Trophoblast cell (in vitro differentiated cells and primary cell): ENCODE measurements around the gene CD163L1.

ENCODE experiments used
- DNase-seq, 2 donors: peaks; one replicate each; pipeline ENCODE4 v3.0.0-alpha.2; 2016
- H2AFZ ChIP-seq: 2 replicates; pipeline ENCODE4 v1.6.1; 2013; ENCODE audit warnings: low read length, moderate library complexity, mild to moderate bottlenecking; ENCODE audit not compliant: insufficient read depth, poor library complexity
- H2AK5ac ChIP-seq: 2 replicates; pipeline ENCODE4 v1.6.1; 2013; ENCODE audit warnings: mild to moderate bottlenecking, low read length
- H2BK120ac ChIP-seq: 2 replicates; pipeline ENCODE4 v1.6.1; 2013; ENCODE audit warnings: low read length, mild to moderate bottlenecking, moderate library complexity; ENCODE audit not compliant: insufficient read depth, poor library complexity
- H2BK12ac ChIP-seq: 2 replicates; pipeline ENCODE4 v1.6.1; 2013; ENCODE audit warnings: mild to moderate bottlenecking, low read length, moderate library complexity
- H2BK5ac ChIP-seq: 2 replicates; pipeline ENCODE4 v1.6.1; 2013; ENCODE audit warnings: low read length, low read depth, moderate library complexity, mild to moderate bottlenecking; ENCODE audit not compliant: poor library complexity
- H3K14ac ChIP-seq: 2 replicates; pipeline ENCODE4 v1.6.1; 2013; ENCODE audit warnings: mild to moderate bottlenecking, low read length
- H3K18ac ChIP-seq: 2 replicates; pipeline ENCODE4 v1.6.1; 2013; ENCODE audit warnings: mild to moderate bottlenecking, low read length
- H3K23ac ChIP-seq: 2 replicates; pipeline ENCODE4 v1.6.1; 2013; ENCODE audit warnings: low read length
- H3K27ac ChIP-seq: 2 replicates; pipeline ENCODE4 v1.5.1; 2013; ENCODE audit warnings: low read depth, mild to moderate bottlenecking, inconsistent platforms, low read length, moderate library complexity
- H3K27me3 ChIP-seq: 2 replicates; pipeline ENCODE4 v1.6.1; 2013; ENCODE audit warnings: inconsistent platforms, mild to moderate bottlenecking, low read length, moderate library complexity; ENCODE audit not compliant: insufficient read depth
- H3K36me3 ChIP-seq, 2 experiments: 1 replicate in 1 of 2; 2 replicates in 1 of 2; pipeline ENCODE4 v1.6.1; 2013; ENCODE audit warnings: low read length in 2 of 2, mild to moderate bottlenecking in 2 of 2, moderate library complexity in 1 of 2; ENCODE audit not compliant: insufficient read depth in 2 of 2, control insufficient read depth in 1 of 2
- H3K4ac ChIP-seq: 2 replicates; pipeline ENCODE4 v1.6.1; 2013; ENCODE audit warnings: low read depth, mild to moderate bottlenecking, low read length, moderate library complexity
- H3K4me1 ChIP-seq, 2 experiments: 1 replicate in 1 of 2; 2 replicates in 1 of 2; pipeline ENCODE4 v1.6.1; 2013; ENCODE audit warnings: low read length in 2 of 2, mild to moderate bottlenecking in 2 of 2, moderate library complexity in 1 of 2; ENCODE audit not compliant: insufficient read depth in 2 of 2, control insufficient read depth in 1 of 2
- H3K4me2 ChIP-seq: 2 replicates; pipeline ENCODE4 v1.6.1; 2013; ENCODE audit warnings: inconsistent platforms, mild to moderate bottlenecking, low read length, moderate library complexity
- H3K4me3 ChIP-seq: 2 replicates; pipeline ENCODE4 v1.5.1; 2013; ENCODE audit warnings: mild to moderate bottlenecking, low read depth, low read length, inconsistent platforms
- H3K79me1 ChIP-seq: one replicate; pipeline ENCODE4 v1.6.1; 2013; ENCODE audit warnings: low read length
- H3K79me2 ChIP-seq: 2 replicates; pipeline ENCODE4 v1.6.1; 2013; ENCODE audit warnings: low read length, mild to moderate bottlenecking; ENCODE audit not compliant: control insufficient read depth, insufficient read depth, poor library complexity
- H3K9ac ChIP-seq: 2 replicates; pipeline ENCODE4 v1.6.1; 2013; ENCODE audit warnings: mild to moderate bottlenecking, low read length
- H3K9me3 ChIP-seq: 2 replicates; pipeline ENCODE4 v1.6.1; 2013; ENCODE audit warnings: low read depth, mild to moderate bottlenecking, control low read depth, inconsistent platforms, low read length; ENCODE audit not compliant: insufficient read depth
- H4K12ac ChIP-seq: 2 replicates; pipeline ENCODE4 v1.6.1; 2013; ENCODE audit warnings: low read depth, mild to moderate bottlenecking, low read length, moderate library complexity
- H4K8ac ChIP-seq: 2 replicates; pipeline ENCODE4 v1.6.1; 2013; ENCODE audit warnings: low read depth, mild to moderate bottlenecking, low read length, moderate library complexity
- H4K91ac ChIP-seq: one replicate; pipeline ENCODE4 v1.6.1; 2013; ENCODE audit warnings: low read depth, mild to moderate bottlenecking, low read length, moderate library complexity
- WGBS: extraction: QIAGEN DNeasy Blood & Tissue Kit; methylation state at CpG from one replicate; pipeline ENCODE4 v1.1.7; 2013; ENCODE audit warnings: missing lambda C conversion rate; ENCODE audit not compliant: insufficient read length, insufficient coverage; ENCODE audit errors: extremely low coverage; 5-methylcytosine and 5-hydroxymethylcytosine counted together

Gene CD163L1

DNA sequence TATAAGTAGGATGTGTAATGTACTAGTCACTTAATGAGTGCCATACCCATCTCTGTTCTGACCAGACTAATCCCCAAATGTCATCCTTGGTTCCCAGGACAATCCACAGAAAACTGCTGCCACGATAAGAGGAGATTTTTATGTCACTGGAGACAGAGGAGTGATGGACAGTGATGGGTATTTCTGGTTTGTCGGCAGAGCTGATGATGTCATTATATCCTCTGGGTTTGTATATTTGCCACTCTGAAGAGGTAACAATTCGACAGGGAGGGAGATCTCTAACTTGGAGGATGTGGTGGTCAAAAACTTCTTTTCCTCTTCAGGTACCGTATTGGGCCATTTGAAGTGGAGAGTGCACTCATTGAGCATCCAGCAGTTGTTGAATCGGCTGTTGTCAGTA is 119.8 kb downstream of the CD163L1 start:
- no peak overlapping the region for H4K12ac ChIP-seq
- H3K4me2 ChIP-seq = no peak overlapping the region
- H3K79me1 ChIP-seq = no peaks in the 10 kb centered on the region
- no peaks in the 10 kb centered on the region for H3K4me1 ChIP-seq
- no peaks in the 10 kb centered on the region for H3K9me3 ChIP-seq
- no peak overlapping the region for H3K4ac ChIP-seq
- no peak overlapping the region for H3K27ac ChIP-seq
- no peak overlapping the region for H3K23ac ChIP-seq
- H4K91ac ChIP-seq = no peak overlapping the region
- no peak overlapping the region for H3K9ac ChIP-seq
- no CpG with 5 or more reads among the region's 5 CpGs for WGBS
- no peak overlapping the region for H2BK120ac ChIP-seq
- H2BK12ac ChIP-seq = no peak overlapping the region
- H3K14ac ChIP-seq = no peak overlapping the region
- H2AK5ac ChIP-seq = no peak overlapping the region
- H3K18ac ChIP-seq = no peak overlapping the region
- no peak for DNase-seq
- no peak overlapping the region for H2BK5ac ChIP-seq
- H3K79me2 ChIP-seq = no peaks in the 10 kb centered on the region
- H3K4me3 ChIP-seq = no peak overlapping the region
- no peak overlapping the region for H4K8ac ChIP-seq
- no peaks in the 10 kb centered on the region for H3K36me3 ChIP-seq
- H2AFZ ChIP-seq = no peak overlapping the region
- H3K27me3 ChIP-seq = no peaks in the 10 kb centered on the region

DNA sequence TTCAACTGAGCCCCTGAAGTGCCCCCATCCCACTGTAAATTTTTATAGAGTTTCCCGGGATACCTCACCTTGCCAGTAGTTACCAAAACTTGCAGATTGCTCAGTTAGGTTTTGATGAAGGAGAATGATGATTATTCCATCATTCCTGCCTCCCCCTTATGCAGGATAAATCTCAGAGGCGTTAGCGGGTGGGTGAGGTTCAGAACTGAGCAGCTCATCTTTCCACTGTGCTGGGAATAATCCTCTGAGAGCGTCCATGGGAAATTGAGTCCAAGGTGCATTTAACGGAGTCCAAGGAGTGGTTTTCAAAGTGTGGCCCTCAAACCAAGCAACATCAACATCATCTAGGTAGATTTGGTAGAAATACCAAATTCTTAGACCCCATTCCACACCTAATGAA is 121.4 kb downstream of the CD163L1 start:
- no peak overlapping the region for H2BK5ac ChIP-seq
- H3K27me3 ChIP-seq = no peaks in the 10 kb centered on the region
- no peak overlapping the region for H2AFZ ChIP-seq
- WGBS = no CpG with 5 or more reads among the region's 5 CpGs
- no peaks in the 10 kb centered on the region for H3K4me1 ChIP-seq
- no peak overlapping the region for H4K8ac ChIP-seq
- no peak overlapping the region for H3K4me2 ChIP-seq
- no peak overlapping the region for H4K91ac ChIP-seq
- no peak overlapping the region for H2AK5ac ChIP-seq
- no peak overlapping the region for H3K4ac ChIP-seq
- H3K79me1 ChIP-seq = no peaks in the 10 kb centered on the region
- H3K4me3 ChIP-seq = no peak overlapping the region
- no peaks in the 10 kb centered on the region for H3K36me3 ChIP-seq
- H2BK120ac ChIP-seq = no peak overlapping the region
- no peak for DNase-seq
- no peak overlapping the region for H4K12ac ChIP-seq
- no peak overlapping the region for H3K9ac ChIP-seq
- H3K18ac ChIP-seq = no peak overlapping the region
- H2BK12ac ChIP-seq = no peak overlapping the region
- H3K27ac ChIP-seq = no peak overlapping the region
- no peaks in the 10 kb centered on the region for H3K9me3 ChIP-seq
- H3K14ac ChIP-seq = no peak overlapping the region
- H3K23ac ChIP-seq = no peak overlapping the region
- no peaks in the 10 kb centered on the region for H3K79me2 ChIP-seq

- H4K8ac ChIP-seq = no peak overlapping the region
- no peak overlapping the region for H3K4ac ChIP-seq
- H3K9me3 ChIP-seq = no peaks in the 10 kb centered on the region
- H2BK12ac ChIP-seq = no peak overlapping the region
- no peaks in the 10 kb centered on the region for H3K36me3 ChIP-seq
- H3K27ac ChIP-seq = no peak overlapping the region
- no peaks in the 10 kb centered on the region for H3K79me1 ChIP-seq
- H4K91ac ChIP-seq = no peak overlapping the region
- H3K4me2 ChIP-seq = no peak overlapping the region
- H3K79me2 ChIP-seq = no peaks in the 10 kb centered on the region
- H3K9ac ChIP-seq = no peak overlapping the region
- H4K12ac ChIP-seq = no peak overlapping the region
- no peak overlapping the region for H2BK120ac ChIP-seq
- no peak overlapping the region for H3K4me3 ChIP-seq
- no peak overlapping the region for H2BK5ac ChIP-seq
- no peak overlapping the region for H3K18ac ChIP-seq
- H2AK5ac ChIP-seq = no peak overlapping the region
- H3K14ac ChIP-seq = no peak overlapping the region
- H3K27me3 ChIP-seq = no peaks in the 10 kb centered on the region
- no peaks in the 10 kb centered on the region for H3K4me1 ChIP-seq
- no peak overlapping the region for H2AFZ ChIP-seq
- H3K23ac ChIP-seq = no peak overlapping the region
- WGBS = no CpG with 5 or more reads among the region's 2 CpGs
- no peak for DNase-seq
These were observed 122.3 kb downstream of the CD163L1 start for GRCh38 chr12:7321624-7322023.

- Histone ChIP-seq H3K27me3 (no peaks in the 10 kb centered on the region), H3K36me3 (no peaks in the 10 kb centered on the region), H3K14ac (no peak overlapping the region), H4K12ac (no peak overlapping the region), H3K4ac (no peak overlapping the region), H3K4me2 (no peak overlapping the region), H2BK120ac (no peak overlapping the region), H3K79me2 (no peaks in the 10 kb centered on the region), H4K8ac (no peak overlapping the region), H2BK5ac (no peak overlapping the region), H3K79me1 (no peaks in the 10 kb centered on the region), H3K9me3 (no peaks in the 10 kb centered on the region), H3K9ac (no peak overlapping the region), H2BK12ac (no peak overlapping the region), H3K4me1 (no peaks in the 10 kb centered on the region), H4K91ac (no peak overlapping the region), H3K27ac (no peak overlapping the region), H2AFZ (no peak overlapping the region), H3K18ac (no peak overlapping the region), H3K4me3 (no peak overlapping the region), H3K23ac (no peak overlapping the region), H2AK5ac (no peak overlapping the region)
- no CpG with 5 or more reads among the region's 2 CpGs for WGBS
- DNase-seq = no peak
These were observed 124.0 kb downstream of the CD163L1 start for GRCh38 chr12:7319930-7320329.
